Measurements from ENCODE around the gene STIM2.

DNA sequence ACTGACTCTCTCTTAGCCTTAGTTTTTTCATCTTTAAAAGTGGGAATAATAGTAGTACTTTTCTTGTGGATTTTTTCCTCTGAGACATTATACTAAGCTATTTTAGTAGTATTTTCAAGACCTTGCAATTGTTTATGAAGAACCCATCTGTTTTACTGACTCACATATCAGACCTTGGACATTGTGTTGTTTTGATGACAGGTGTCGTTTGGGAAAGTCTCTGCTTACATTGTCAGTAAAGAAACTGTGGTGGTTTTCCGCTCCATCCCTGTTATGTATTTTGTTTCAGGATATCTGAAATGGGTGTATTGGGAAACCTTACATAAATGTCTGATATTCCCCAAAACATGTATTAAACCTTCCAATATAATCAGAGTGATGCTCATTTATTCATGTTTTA is 92.2 kb downstream of the STIM2 start:
- TF ChIP-seq, protein P1, sequence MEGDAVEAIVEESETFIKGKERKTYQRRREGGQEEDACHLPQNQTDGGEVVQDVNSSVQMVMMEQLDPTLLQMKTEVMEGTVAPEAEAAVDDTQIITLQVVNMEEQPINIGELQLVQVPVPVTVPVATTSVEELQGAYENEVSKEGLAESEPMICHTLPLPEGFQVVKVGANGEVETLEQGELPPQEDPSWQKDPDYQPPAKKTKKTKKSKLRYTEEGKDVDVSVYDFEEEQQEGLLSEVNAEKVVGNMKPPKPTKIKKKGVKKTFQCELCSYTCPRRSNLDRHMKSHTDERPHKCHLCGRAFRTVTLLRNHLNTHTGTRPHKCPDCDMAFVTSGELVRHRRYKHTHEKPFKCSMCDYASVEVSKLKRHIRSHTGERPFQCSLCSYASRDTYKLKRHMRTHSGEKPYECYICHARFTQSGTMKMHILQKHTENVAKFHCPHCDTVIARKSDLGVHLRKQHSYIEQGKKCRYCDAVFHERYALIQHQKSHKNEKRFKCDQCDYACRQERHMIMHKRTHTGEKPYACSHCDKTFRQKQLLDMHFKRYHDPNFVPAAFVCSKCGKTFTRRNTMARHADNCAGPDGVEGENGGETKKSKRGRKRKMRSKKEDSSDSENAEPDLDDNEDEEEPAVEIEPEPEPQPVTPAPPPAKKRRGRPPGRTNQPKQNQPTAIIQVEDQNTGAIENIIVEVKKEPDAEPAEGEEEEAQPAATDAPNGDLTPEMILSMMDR (conservative IDR thresholded peaks at IDR 0.05), result no peak
- TF ChIP-seq EZH2 (IDR thresholded peaks at IDR 0.05; ENCODE audit: low read depth), result no peak

All from PC-9 (cell line).